ENCODE data around the gene CUL9.

Gene CUL9

DNA sequence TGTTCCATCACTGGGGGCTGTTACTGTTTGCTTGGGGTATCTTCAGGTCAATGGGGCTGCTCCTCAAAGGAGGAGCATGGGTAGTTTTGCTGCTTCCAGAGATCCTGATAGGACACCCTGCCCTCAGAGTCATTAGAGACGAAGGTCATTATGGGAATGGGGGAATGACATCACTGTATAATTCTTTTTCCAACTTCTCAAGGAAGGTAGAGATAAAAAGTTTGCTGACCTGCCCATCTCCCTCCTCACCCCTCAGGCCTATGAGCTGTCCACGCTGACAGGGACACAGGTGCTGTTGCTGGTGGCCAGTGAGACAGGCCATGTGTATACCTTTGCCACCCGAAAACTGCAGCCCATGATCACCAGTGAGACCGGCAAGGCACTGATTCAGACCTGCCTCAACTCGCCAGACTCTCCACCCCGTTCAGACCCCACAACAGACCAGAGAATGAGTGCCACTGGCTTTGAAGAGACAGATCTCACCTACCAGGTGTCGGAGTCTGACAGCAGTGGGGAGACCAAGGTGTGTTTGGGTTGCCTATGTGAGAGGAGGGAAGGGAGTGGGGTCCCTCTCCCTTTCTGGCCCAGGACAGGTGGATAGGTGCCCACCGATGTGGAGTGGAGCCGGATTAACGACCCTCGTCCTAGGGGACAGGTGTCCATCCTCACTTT, 8.3 kb upstream of the CUL9 start:
- no peak for DNase-seq

DNA sequence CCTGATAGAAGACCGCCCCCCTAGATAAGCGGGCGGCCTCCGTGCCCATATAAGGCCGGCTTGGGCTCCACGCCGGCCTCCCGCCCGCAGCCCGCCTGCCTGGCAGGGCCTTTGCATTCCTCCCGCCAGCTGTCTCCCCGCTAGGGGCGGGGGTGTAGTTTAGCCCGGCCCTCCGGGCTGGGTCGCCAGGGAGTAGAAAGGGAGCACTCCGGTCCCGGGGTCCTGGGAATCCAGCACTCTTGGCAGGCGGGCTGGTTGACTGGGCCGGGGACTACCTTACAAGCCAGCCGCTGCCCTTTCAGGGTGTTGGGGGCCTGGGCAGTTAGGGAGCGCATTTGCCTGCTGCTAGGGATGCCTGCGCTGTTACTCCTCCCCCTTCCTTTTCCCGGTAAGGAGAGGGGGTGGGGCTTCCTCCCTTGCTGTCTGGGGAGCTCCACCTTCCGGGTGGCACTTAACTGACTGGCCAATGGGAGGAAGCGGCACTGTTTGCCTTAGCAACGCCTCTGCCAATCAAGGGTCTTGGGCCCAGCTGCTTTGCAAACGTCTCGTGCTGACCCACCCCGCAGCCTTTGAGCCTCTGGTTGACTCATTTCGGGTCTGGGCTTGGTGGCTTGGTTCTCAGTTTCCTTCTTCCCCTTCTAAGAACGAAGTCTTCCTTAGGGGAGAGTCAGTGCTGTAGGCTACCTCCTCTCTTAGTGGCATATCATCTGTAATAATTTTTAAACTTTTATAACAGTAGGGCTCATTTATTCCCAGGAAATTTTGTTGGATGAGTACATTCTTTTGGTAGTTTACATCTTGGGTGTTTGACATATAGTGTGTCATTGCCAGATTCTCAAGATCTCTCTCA, 7.5 kb upstream of the CUL9 start:
- peak; percentile 98 to 100 (median 98) for DNase-seq

DNA sequence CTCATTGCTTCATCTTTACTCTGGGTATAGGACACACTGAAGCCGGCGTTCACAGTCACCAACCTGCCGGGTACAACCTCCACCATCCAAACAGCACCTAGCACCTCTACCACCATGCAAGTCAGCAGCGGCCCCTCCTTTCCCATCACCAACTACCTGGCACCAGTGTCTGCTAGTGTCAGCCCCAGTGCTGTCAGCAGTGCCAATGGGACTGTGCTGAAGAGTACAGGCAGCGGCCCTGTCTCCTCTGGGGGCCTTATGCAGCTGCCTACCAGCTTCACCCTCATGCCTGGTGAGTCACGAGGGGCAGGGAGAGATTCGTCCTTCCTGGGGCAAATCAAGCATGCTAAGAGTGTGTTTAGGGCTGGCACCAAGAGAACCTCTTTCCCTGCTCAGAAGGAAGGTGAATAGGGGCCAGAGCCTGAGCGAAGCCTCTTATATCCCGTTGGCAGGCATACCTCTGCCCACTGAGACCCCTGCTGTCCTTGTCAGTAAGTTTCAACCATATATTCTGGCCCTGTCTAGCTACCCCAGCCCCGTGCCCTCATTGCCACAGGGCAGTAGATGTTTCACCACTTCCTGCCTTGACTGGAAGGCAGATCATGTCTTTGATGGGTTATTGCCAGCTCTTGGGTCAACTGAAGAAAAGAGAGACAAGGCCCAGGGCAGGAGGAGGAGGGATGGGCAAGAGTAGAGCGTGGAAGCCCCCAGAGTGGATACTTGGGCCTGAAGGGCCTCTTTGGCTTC, 6.1 kb upstream of the CUL9 start:
- DNase-seq, result no peak

DNA sequence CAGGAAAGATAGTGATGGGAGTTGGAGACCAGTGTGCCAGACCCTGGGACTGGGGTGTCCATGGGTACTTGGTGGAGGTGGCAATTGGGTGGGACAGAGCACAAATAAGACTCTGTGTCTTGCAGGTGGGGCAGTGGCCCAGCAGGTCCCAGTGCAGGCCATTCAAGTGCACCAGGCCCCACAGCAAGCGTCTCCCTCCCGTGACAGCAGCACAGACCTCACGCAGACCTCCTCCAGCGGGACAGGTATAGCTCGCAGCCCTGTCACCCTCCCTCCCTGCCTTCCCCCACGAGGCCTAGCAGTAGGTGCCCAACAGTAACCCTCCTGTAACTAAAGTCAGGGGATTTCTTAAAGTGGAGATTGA, 5.6 kb upstream of the CUL9 start:
- no peak for DNase-seq

DNA sequence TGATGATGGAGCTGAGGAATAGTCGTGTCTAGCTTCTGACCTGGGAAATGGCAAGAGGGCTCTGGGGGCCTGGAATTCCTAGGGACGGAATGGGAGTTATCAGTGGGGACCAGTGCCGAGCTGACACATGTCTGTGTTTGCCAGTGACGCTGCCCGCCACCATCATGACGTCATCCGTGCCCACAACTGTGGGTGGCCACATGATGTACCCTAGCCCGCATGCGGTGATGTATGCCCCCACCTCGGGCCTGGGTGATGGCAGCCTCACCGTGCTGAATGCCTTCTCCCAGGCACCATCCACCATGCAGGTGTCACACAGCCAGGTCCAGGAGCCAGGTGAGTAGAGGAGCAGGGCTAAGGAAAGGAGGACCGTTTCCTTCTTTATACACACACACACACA, 3.8 kb upstream of the CUL9 start:
- no peak for DNase-seq

DNA sequence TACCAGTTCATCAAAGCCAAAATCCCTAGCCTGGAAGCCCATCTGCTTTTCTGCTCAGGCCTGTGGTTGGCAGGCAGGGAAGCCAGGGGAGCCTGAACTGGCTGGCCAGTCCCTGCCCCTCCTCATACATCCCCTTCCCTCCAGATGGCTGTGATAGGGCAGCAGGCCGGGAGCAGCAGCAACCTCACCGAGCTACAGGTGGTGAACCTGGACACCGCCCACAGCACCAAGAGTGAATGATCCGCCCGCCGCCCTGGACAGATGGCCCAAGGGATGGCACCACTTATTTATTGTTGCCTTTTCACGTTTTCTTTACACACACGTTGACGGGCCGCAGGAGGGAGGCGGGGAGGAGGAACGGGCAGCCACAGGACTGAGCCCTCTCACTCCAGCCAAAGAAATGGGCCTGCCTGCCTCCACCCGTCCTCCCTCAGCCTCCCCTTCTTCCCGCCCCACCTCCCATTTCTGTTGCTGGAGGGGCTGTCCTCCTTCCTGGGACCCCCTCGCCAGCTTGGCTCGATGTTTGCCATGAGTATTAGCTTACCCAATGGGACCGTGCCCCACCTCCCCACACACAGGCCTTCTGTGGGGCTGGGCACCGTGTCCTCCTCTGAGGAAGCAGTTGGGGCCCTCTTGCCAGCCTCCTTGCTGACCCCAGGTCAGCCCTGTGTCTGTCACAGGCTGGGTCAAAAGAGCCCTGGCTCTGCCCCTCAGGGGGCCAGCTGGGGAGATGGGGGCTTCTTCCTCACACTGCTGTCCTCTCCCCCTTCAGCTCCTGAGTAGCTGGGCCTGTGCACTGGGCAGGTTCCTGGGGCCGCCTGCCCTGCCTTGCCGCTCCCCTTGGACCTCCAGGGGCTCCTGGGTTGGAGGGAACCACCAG, 2.8 kb upstream of the CUL9 start:
- DNase-seq, result no peak

DNA sequence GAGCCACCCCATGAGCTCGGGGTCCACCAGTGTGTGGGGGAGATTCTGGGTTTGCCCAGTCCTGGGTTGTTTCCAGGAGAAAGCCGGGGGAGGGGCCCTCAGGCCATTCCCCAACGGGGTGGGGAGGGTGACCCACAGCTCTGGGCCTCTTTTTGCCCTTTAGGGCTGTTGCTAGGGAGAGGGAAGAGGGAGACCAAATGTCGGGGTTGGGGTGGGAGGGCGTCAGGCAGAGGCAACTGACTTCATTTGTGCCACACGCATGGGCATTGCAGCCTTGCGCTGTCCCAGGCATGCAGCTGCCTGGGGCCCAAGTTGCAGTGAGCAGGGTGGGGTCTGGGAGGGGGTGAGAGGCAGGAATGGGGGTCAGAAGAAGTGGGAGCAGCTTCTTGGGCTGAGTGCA, 1.9 kb upstream of the CUL9 start:
- no peak for DNase-seq

DNA sequence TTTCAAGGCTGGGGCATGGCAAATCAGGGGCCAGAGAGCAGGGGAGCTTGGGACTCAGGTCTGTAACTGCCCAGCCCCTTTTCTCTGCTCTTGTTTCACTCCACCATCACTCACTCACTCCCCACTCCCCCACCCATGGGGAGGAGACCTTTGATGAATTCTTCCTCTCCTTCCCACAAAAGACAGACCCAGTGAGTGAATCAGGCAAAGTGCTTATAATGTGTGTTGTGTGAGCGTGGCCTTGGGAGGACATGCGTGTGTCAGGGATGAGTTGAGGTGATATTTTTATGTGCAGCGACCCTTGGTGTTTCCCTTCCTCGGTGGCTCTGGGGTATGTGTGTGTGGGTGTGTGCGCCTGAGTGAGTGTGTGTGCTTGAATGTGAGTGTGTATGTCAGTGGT, 1.0 kb upstream of the CUL9 start:
- DNase-seq, result no peak

DNA sequence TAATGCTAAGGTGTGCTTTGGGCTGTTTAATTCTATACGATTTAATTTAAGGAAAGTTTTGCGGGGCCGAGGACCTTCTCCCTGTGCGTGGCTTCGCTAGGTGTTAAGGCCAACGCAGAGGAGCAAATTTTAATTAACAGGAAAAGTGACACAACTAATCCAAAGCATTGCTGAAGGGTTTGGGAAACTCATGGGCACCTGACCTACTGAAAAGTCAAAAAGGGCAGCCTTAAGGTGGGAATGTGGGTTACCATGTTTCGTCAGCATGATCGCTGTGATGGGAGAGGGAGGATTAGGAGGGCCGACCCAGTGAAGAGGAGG, 415 bp upstream of the CUL9 start:
- no peak for DNase-seq

DNA sequence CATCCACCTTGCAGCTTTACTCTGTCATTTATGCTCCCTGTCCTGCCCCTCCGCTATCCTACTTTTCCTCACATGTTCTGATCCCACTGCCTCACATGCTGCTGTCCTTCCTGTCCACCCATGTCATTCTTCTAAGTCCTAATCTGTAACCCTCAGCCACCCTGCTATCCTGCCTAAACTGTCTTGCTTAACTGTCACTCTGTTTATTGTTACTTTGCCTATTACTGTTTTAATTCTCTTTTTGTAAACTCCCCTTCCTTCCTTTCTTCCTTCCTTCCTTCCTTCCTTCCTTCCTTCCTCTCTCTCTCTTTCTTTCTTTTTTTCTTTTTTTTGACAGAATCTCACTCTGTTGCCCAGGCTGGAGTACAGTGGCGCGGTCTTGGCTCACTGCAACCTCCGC, 1.4 kb downstream of the CUL9 start:
- DNase-seq, result no peak

DNA sequence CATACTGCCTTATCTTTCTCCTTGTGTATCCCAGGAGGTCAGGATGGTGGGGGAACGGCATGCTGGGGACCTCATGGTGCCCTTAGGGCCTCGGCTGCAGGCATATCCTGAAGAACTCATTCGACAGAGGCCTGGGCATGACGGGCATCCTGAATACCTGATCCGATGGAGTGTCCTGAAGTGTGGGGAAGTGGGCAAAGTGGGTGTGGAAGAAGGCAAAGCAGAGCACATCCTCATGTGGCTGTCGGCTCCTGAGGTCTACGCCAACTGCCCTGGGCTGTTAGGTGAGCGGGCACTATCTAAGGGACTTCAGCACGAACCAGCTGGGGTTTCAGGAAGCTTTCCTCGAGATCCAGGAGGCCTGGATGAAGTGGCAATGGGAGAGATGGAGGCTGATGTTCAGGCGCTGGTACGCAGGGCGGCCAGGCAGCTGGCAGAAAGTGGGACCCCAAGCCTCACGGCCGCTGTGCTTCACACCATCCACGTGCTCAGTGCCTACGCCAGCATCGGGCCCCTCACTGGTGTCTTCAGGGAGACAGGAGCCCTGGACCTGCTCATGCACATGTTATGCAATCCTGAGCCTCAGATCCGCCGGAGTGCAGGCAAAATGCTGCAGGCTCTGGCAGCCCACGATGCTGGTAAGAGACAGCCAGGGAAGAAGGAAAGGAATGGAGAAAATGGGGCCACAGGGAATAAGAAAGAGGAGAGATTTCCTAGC, 2.4 kb downstream of the CUL9 start:
- DNase-seq, result no peak

DNA sequence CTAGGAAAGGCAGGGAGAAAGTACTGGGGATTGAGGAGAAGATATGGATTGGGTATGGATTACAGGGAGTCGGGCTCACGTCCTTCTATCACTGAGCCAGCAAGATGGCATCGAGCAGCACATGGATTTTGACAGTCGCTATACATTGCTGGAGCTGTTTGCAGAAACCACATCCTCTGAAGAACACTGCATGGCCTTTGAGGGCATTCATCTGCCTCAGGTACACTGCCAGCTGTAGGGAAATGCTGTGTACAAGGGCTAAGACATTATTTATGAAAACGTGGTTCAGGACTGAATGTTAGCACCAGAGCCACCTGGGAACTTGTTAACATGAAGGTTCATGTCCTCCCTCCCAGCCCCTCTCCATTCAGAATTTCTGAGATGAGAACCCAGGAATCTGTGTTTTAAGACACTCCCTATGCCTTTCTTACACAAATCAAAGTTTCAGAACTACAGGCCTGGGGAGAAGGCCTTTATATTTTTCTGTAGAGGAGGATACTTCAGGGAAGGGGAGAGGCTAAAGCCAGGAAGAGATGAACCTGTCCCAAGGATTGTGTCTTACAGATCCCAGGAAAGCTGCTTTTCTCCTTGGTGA, 3.5 kb downstream of the CUL9 start:
- no peak for DNase-seq

DNA sequence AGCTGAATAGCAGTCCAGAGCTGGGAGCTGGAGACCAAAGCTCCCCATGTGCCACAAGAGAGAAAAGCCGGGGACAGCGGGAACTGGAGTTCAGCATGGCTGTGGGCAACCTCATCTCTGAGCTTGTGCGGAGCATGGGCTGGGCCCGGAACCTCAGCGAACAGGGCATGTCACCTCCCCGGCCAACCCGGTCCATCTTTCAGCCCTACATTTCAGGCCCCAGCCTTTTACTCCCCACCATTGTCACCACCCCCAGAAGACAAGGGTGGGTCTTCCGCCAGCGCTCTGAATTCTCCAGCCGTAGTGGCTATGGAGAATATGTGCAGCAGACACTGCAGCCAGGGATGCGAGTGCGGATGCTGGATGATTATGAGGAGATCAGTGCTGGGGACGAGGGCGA, 4.0 kb downstream of the CUL9 start:
- DNase-seq, result no peak

DNA sequence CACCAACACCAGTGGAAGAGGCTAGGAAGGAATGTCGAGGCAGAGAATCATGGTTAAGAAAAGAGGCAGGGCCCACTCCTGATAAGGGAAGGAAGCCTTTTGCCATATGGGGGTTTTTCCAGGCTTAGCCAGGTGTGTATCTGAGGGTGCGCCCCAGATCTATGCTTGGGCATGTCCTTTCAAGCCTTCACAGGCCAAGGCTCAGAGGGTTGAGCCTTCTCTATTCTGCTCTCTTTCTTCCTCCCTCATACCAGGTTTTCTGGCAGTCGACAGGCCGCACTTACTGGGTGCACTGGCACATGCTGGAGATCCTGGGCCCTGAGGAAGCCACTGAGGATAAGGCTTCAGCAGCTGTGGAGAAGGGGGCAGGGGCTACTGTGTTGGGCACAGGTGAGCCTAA, 4.7 kb downstream of the CUL9 start:
- DNase-seq, result no peak

DNA sequence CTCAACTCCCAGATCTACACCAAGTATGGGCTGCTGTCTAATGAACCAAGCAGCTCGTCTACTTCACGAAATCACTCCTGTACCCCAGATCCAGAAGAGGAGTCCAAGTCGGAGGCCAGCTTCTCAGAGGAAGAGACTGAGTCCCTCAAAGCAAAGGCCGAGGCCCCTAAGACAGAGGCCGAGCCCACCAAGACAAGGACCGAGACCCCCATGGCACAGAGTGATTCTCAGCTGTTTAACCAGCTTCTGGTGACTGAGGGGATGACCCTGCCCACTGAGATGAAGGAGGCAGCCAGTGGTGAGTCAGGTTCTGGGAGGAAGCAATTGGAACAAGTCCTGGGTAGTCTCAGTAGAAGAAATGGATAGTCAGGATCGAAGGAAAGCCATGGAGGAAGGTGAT, 5.8 kb downstream of the CUL9 start:
- DNase-seq, result no peak

DNA sequence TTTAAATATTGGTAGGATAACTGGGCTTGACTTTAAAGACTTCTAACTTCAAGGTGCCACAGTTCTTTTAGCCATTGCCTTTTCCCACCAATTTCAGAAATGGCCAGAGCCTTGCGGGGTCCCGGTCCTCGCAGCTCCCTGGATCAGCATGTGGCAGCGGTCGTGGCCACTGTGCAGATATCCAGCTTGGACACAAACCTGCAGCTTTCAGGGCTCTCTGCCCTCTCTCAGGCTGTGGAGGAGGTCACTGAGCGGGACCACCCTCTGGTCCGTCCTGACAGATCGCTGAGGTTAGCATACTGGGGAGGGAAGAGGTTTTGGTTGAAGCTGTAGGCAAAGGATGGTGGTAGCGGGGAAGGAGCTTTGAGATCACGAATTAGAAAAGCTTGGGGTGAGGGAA, 6.4 kb downstream of the CUL9 start:
- DNase-seq, result no peak

DNA sequence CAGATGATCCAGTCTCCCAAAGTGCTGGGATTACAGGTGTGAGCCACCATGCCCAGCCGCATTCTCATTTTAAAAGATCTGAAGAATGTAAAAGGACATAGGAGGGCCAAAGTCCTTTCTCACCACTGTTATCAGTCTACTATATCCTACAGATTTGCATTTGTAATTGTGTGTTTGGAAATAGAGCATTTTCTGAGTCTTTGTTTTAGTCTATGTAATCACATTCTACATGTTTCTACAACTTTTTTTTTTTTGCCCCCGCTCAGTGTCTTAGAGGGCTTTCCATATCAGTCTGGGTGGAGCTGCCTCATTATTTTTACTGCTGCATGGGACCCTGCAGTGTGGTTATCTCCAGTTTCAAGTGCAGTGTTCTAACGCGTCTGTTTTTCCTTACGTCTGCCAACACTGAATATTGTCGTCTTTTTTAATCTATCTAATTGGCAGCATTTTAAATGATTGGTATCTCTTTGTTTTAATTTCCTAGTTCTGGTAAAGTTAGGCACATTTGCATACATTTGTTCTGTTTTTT, 7.8 kb downstream of the CUL9 start:
- DNase-seq, result no peak

DNA sequence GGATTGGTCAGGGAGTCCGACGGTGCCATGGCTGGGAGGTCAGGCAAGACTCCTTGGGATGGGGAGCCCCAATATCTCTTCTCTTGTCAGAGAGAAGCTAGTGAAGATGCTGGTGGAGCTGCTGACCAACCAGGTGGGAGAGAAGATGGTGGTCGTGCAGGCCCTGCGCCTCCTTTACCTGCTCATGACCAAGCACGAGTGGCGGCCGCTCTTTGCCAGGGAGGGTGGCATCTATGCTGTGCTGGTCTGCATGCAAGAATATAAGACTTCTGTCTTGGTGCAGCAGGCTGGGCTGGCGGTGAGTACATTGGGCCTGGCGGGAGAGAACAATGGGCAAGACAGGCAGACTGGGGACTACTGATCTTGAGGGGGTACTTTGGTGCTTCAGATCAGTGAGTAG, 10.9 kb downstream of the CUL9 start:
- DNase-seq, result no peak

DNA sequence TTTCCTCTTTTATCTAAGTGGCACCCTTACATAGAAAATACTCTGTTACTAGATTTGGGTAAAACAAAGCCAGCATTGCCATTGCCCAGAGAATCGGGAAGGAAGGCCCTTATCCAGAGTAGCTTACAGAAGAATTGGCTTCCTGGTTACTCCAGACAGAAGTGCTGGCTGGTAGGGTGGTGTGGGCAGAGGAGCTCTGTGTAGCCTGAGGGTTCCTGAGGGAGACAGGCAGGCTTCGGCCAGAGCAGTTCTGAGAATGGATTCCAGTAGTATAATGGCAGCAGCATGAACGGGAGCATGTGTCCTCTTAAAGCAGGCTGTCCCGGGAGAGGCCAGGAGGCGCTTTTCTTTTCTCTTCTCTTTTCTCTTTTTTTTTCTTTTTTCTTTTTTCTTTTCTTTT, 11.9 kb downstream of the CUL9 start:
- DNase-seq, result no peak

DNA sequence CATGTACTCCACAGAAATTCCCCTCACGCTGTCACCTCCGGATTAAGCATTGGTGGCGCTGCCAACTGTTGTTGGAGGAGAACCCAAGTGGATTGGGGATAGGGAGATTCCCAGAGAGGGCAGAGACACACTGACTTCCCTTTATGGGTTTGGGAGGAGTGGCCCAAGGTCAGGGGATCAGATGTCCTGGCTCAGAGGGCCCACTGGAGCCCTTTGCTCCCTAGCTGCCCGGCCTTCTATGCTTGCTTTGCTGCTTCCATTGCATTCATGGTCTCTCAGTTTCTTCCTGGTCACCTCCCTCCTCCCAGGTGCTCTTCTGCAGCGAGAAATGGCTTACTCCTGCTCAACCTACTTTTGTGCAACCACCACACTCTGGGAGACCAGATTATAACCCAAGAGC, 14.3 kb downstream of the CUL9 start:
- DNase-seq, result no peak

DNA sequence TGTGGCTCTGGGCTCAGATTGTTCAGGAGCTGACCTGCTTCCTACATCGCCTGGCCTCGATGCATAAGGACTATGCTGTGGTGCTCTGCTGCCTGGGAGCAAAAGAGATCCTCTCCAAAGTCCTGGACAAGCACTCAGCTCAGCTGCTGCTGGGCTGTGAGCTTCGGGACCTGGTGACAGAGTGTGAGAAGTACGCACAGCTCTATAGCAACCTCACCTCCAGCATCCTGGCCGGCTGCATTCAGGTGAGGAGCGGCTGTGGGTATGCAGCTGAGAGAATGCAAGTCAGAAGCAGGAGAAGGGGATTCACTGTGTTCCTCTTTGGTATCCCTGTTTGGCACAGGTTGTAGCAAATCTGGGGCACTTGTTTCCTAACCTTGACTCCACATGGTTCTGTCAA, 17.9 kb downstream of the CUL9 start:
- no peak for DNase-seq

DNA sequence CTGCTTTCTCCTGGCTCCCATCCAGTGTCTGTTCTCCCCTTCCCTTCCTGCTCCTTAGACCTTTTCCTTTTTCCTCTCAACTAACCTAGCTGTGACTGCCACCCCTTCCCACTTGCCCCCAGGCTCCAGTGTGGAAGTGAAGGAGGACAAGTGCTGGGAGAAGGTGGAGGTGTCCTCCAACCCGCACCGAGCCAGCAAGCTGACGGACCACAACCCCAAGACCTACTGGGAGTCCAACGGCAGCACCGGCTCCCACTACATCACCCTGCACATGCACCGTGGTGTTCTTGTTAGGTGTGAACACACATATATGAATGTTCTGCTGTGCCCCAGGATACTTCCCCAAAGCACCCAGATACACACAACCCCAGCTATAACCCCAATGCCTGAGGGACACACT, 18.5 kb downstream of the CUL9 start:
- no peak for DNase-seq

Measured in suppressor macrophage (primary cell).